ENCODE measurements around the gene SFI1.
A peak's percentile ranks its signal among the peaks of the same experiment; 100 is the strongest.
"Not testable (repeated sequence)": the region's sequence is repeated elsewhere in the genome, so short reads cannot be mapped to it uniquely, and the experiment has no call there.

Gene SFI1

GRCh38 chr22:31544481-31545480 lies 48.4 kb downstream of the SFI1 start:
- no peak for DNase-seq

GRCh38 chr22:31550871-31551370 lies 54.6 kb downstream of the SFI1 start:
- no peak for DNase-seq

- no peak for DNase-seq
Observed at GRCh38 chr22:31556627-31557203, 60.4 kb downstream of the SFI1 start.

- not testable (repeated sequence) for DNase-seq
Observed at GRCh38 chr22:31558546-31558945, 62.2 kb downstream of the SFI1 start.

- peak; percentile 85 for DNase-seq
Observed at GRCh38 chr22:31561238-31561887, 65.0 kb downstream of the SFI1 start.

- DNase-seq = no peak
Observed at GRCh38 chr22:31561970-31562369, 65.6 kb downstream of the SFI1 start.

GRCh38 chr22:31566484-31566883 lies 70.1 kb downstream of the SFI1 start:
- DNase-seq = no peak

- DNase-seq = no peak
Observed at GRCh38 chr22:31567196-31567595, 70.9 kb downstream of the SFI1 start.

GRCh38 chr22:31567702-31568101 lies 71.4 kb downstream of the SFI1 start:
- DNase-seq = no peak

- no peak for DNase-seq
Observed at GRCh38 chr22:31569126-31569525, 72.8 kb downstream of the SFI1 start.

- no peak for DNase-seq
Observed at GRCh38 chr22:31572939-31573338, 76.6 kb downstream of the SFI1 start.

GRCh38 chr22:31574055-31574670 lies 77.8 kb downstream of the SFI1 start:
- no peak for DNase-seq

GRCh38 chr22:31575190-31575589 lies 78.9 kb downstream of the SFI1 start:
- DNase-seq = no peak

- DNase-seq = no peak
Observed at GRCh38 chr22:31577711-31578110, 81.4 kb downstream of the SFI1 start.

GRCh38 chr22:31578171-31578570 lies 81.8 kb downstream of the SFI1 start:
- no peak for DNase-seq

- DNase-seq = peak; percentile 76
Observed at GRCh38 chr22:31579835-31580242, 83.5 kb downstream of the SFI1 start.

GRCh38 chr22:31583861-31584485 lies 87.6 kb downstream of the SFI1 start:
- no peak for DNase-seq

- DNase-seq = no peak
Observed at GRCh38 chr22:31584804-31585160, 88.4 kb downstream of the SFI1 start.

GRCh38 chr22:31585161-31585859 lies 89.0 kb downstream of the SFI1 start:
- DNase-seq = no peak

- DNase-seq = no peak
Observed at GRCh38 chr22:31586137-31586920, 90.0 kb downstream of the SFI1 start.

Data from NCI-H2029 (cell line).